Raji (cell line): ENCODE measurements around the gene TWIST2.

Experiments used
- POLR2A ChIP-seq: IDR thresholded peaks from 2 replicates; pipeline ENCODE4 v1.6.1; 2011; ENCODE audit warnings: low read depth, low read length, control low read depth; ENCODE audit not compliant: insufficient read depth

The TWIST2 gene

GRCh38 chr2:238821391-238821790, 26.5 kb upstream of the TWIST2 start:
- no peak for TF ChIP-seq POLR2A

GRCh38 chr2:238821944-238822670, 25.8 kb upstream of the TWIST2 start:
- no peak for TF ChIP-seq POLR2A

GRCh38 chr2:238822955-238823354, 24.9 kb upstream of the TWIST2 start:
- no peak for TF ChIP-seq POLR2A

- TF ChIP-seq POLR2A, result no peak
Measured at GRCh38 chr2:238831177-238831576, 16.7 kb upstream of the TWIST2 start.

GRCh38 chr2:238834982-238835381, 12.9 kb upstream of the TWIST2 start:
- no peak for TF ChIP-seq POLR2A

- TF ChIP-seq POLR2A, result no peak
Measured at GRCh38 chr2:238835726-238836301, 12.1 kb upstream of the TWIST2 start.

- no peak for TF ChIP-seq POLR2A
Measured at GRCh38 chr2:238838786-238839327, 9.0 kb upstream of the TWIST2 start.

DNA sequence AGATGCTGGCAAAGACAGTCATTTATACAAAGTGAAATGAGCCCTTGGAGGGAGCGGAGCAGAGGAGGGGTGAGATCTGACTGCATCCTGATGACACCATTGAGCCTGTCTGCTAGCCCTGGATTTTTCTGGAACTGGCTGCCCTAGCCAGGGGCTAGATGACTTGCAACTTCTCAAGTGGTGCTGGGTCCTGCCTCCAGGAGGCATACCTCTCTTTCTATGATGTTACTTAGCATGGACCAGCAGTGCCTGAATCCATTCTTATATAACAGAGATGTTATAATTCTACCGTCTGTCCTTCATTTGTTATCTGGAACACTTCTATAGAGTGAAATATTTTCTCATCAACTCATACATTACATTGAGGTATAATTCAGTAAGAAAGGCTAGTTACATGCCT, 8.5 kb upstream of the TWIST2 start:
- TF ChIP-seq POLR2A, result no peak

GRCh38 chr2:238841542-238842164, 6.2 kb upstream of the TWIST2 start:
- TF ChIP-seq POLR2A, result no peak

DNA sequence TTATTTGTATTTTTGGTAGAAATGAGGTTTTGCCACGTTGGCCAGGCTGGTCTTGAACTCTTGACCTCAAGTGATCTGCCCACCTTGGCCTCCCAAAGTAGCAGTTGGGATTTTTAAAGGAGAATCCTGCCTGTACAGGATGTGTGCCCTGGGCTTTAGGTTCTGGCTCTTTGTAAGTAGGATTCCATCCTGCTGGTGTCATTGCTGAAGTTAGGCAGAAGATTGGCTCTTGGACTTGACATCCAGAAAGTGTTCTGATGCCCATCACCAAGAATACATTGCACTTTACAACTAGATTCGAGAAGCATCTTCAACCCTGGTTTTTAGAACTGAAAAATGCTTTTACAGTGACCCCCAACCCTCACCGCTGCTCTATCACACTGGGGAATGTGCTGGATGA, 4.4 kb upstream of the TWIST2 start:
- TF ChIP-seq POLR2A, result no peak

- TF ChIP-seq POLR2A, result no peak
Measured at GRCh38 chr2:238845583-238846377, 2.1 kb upstream of the TWIST2 start.

DNA sequence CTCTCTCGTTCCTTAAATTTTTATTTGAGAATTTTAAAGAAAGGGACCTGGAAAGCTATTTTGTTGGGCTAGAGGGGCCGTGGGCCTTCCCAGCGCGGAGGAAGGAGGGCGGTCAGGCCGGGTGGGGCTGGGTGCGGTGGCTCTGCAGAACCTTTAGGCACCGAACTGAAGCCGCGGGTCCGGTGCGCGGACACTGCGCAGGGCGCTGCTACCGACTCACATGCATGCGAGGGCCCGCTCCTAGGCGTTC, 1.6 kb upstream of the TWIST2 start:
- no peak for TF ChIP-seq POLR2A

DNA sequence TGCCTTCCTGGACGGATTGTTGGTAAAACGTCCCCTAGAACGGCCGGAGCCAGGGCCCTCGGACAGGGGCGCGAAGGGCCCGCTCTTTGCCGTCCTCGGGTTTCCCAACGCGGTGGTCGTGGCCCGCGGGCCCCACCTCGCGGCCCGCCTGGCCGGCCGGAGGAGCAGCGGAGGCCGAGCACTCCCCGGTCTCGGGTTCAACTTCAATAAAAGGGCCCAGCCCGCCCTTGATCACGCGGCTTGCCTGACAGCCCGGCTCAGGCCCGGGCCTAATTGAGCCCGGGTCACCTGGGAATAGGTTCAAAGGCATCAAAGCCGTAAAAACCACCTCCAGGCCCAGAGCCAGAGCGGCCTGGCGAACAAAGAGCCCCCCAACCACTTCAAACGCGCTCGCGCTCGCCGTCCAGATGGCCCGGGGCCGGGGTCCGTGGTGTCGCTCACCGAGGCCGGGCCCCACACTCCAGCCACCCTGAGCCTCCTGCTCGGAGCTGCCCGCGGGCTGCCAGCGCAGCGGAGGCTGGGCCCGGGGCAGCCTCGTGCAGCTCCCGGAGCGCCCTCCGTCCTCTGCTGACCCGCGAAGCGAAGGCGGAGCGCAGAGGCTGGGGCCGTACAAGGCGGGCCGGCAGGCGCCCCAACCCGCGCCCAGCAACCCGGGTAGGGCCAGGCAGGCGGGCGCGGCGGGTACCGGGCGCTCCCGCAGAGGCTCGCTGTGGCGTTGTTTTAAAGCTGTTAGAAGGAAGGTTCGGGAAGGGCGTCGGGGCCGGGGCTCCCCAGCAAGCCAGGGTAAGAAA, 1.1 kb upstream of the TWIST2 start:
- TF ChIP-seq POLR2A, result no peak

DNA sequence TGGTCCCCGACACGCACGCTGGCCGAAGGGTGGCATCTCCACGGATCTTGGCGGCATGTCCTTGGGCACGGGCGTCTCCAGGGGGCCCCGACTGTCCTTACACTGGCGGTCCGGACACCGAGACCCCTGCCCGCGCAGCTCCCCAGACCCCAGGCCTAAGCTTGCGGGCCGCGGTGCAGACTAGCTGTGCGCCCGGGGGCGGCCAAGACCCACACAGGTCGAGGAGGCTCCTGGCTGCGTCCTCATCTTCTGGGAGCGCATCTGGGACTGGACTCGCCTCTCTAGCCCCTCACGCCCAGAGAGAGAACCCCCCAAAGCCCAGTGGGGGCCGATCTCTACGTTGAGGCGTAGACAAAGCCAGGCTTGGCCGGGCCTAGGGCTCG, 475 bp upstream of the TWIST2 start:
- no peak for TF ChIP-seq POLR2A

- TF ChIP-seq POLR2A, result no peak
Measured at GRCh38 chr2:238848691-238848975, 748 bp downstream of the TWIST2 start.
